Activated CD4-positive, alpha-beta T cell treated with anti-CD3 and anti-CD28 coated beads, Interleukin-2, amount 10 ng/mL, durations not matched to agents 24 days and 14 days (primary cell): ENCODE measurements around the gene CSPG5. TPM values are rescaled to one million over a fixed set of nuclear protein-coding genes. Genes with fewer than 3 reads are reported as not detected.

Source experiments
- DNase-seq: peaks from one replicate; pipeline ENCODE4 v3.0.0; 2022
- H3K27ac Mint-ChIP-seq: one replicate; pipeline ENCODE4 v1.8.0; 2022; ENCODE audit warnings: mild to moderate bottlenecking, mixed read lengths
- H3K27me3 Mint-ChIP-seq: one replicate; pipeline ENCODE4 v1.8.0; 2022; ENCODE audit warnings: mixed read lengths
- H3K36me3 Mint-ChIP-seq: one replicate; pipeline ENCODE4 v1.8.0; 2022; ENCODE audit warnings: low read depth, mild to moderate bottlenecking, mixed read lengths
- H3K4me1 Mint-ChIP-seq: one replicate; pipeline ENCODE4 v1.8.0; 2021; ENCODE audit warnings: mixed read lengths
- H3K4me3 Mint-ChIP-seq: one replicate; pipeline ENCODE4 v1.8.0; 2022; ENCODE audit warnings: mild to moderate bottlenecking, moderate library complexity, mixed read lengths
- H3K9me3 Mint-ChIP-seq: one replicate; pipeline ENCODE4 v1.8.0; 2021; ENCODE audit warnings: mixed read lengths
- intact Hi-C: fragments of 100-400 bp; cut with micrococcal nuclease; formaldehyde crosslinking; loops from one replicate; pipeline ENCODE4 v1.15.1; 2023
- total RNA-seq: library from RNA; stranded (reverse); gene quantifications from 2 replicates; pipeline ENCODE4 v1.2.3, GENCODE V29; 2022

The CSPG5 gene
- total RNA-seq, 1 donor from 2014 or later, result 2.0 TPM

- Mint-ChIP-seq H3K4me3 (peak overlapping the region; percentile 81), H3K27ac (peak overlapping the region; percentile 88), H3K36me3 (peaks cover 11% of the 10 kb centered on the region), H3K27me3 (peaks cover 13% of the 10 kb centered on the region), H3K9me3 (no peaks in the 10 kb centered on the region), H3K4me1 (peaks cover 17% of the 10 kb centered on the region)
- intact Hi-C loops, result no loop called here
- DNase-seq, result no peak
These were observed 63.6 kb downstream of the CSPG5 start for GRCh38 chr3:47515100-47515499.

- Mint-ChIP-seq H3K4me1 (peaks cover 17% of the 10 kb centered on the region), H3K36me3 (peaks cover 24% of the 10 kb centered on the region), H3K27me3 (peaks cover 13% of the 10 kb centered on the region), H3K27ac (peak within 1 kb of the TSS; percentile 98), H3K4me3 (peak within 1 kb of the TSS; percentile 98), H3K9me3 (no peaks in the 10 kb centered on the region)
- DNase-seq, result peak; percentile 99
- intact Hi-C loops, result loop anchor here (1.0 to 2.0 kb wide), 6 partner anchors 38 to 575 kb away; partner anchors contain the start of genes DHX30, SCAP and SMARCC1
These were observed 65.3 kb downstream of the CSPG5 start, which contains the start of gene ELP6 for GRCh38 chr3:47513125-47513929. TSS of gene ELP6 (minus strand) at chr3:47513712. CDS start at chr3:47513590, 122 bp downstream.

DNA sequence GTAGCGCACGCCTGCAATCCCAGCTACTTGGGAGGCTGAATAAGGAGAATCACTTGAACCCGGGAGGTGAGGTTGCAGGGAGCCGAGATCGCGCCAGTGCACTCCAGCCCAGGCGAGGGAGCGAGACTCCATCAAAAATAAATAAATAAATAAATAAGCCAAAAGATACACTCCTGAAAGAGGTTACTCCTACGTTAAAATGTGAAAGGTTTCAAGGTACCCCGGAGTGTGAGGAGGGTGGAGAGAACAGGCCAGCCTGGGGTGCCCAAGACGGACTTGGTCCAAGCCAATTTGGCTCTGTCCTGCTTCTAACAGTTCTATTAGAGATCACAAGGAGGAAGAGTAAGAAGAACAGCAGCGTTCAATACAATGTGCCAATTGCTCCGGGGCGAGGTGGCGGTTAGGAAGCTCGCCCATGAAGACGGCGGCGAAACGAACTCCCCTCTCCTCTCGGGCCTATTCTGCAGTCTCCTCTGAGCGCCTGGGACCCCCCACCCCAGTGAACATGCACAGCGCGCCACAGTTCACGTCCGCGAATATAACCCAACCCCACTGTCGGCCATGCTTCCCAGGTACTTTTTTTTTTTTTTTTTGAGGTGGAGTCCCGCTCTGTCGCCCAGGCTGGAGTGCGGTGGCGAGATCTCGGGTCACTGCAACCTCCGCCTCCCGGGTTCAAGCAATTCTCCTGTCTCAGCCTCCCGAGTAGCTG, 66.1 kb downstream of the CSPG5 start:
- H3K27me3 Mint-ChIP-seq, result peaks cover 13% of the 10 kb centered on the region

More for the DNA sequence above, 66.1 kb downstream of the CSPG5 start:
- Mint-ChIP-seq H3K36me3 (peaks cover 28% of the 10 kb centered on the region), H3K27ac (peak overlapping the region; percentile 98), H3K4me1 (peaks cover 17% of the 10 kb centered on the region), H3K4me3 (peak overlapping the region; percentile 98), H3K9me3 (no peaks in the 10 kb centered on the region)
- intact Hi-C loops, result loop anchor here (1.0 to 2.0 kb wide), 6 partner anchors 37 to 576 kb away; partner anchors contain the start of genes DHX30, SCAP and SMARCC1
- peak; percentile 83 for DNase-seq

Other genes with a start within 250 kb of the CSPG5 start
- gene PTPN23, start 197.8 kb downstream of the CSPG5 start, total RNA-seq, result 34.1 and 34.6 TPM in 2 replicates
- gene SCAP, start 102.9 kb downstream of the CSPG5 start, total RNA-seq, result 86.3 and 87.2 TPM in 2 replicates
- 45.9 and 49.7 TPM in 2 replicates for gene ELP6, start 65.2 kb downstream of the CSPG5 start, total RNA-seq
- 148 and 156 TPM in 2 replicates for gene SMARCC1, start 203.0 kb upstream of the CSPG5 start, total RNA-seq
- gene DHX30, start 224.3 kb upstream of the CSPG5 start, total RNA-seq, result 143 and 149 TPM in 2 replicates